AG09309 (cell line): ENCODE results near the gene CCNY.
A peak's percentile ranks its signal among the peaks of the same experiment; 100 is the strongest.

Experiments used
- DNase-seq: peaks from one replicate; pipeline ENCODE4 v3.0.0-alpha.2; 2010; ENCODE audit warnings: low read depth
- H3K4me3 ChIP-seq: 2 replicates; pipeline ENCODE4 v1.5.1; 2011; ENCODE audit warnings: mild to moderate bottlenecking, low read depth, low read length, moderate library complexity; ENCODE audit not compliant: control insufficient read depth
- CTCF ChIP-seq: IDR thresholded peaks from 2 replicates; pipeline ENCODE4 v1.5.1; 2011; ENCODE audit warnings: mild to moderate bottlenecking, low read depth, low read length, inconsistent platforms; ENCODE audit not compliant: insufficient read depth, control insufficient read depth; ENCODE audit errors: missing control alignments

The CCNY gene

GRCh38 chr10:35331894-35332640, 4.2 kb upstream of the CCNY start:
- TF ChIP-seq CTCF = no peak
- no peak overlapping the region for H3K4me3 ChIP-seq
- peak; percentile 67 for DNase-seq

- no peak for TF ChIP-seq CTCF
- no peak for DNase-seq
- H3K4me3 ChIP-seq = no peak overlapping the region
Observed at GRCh38 chr10:35334297-35334696, 2.0 kb upstream of the CCNY start.

GRCh38 chr10:35335133-35336083, 901 bp upstream of the CCNY start:
- no peak for DNase-seq
- peak overlapping the region; percentile 75 for H3K4me3 ChIP-seq
- no peak for TF ChIP-seq CTCF

DNA sequence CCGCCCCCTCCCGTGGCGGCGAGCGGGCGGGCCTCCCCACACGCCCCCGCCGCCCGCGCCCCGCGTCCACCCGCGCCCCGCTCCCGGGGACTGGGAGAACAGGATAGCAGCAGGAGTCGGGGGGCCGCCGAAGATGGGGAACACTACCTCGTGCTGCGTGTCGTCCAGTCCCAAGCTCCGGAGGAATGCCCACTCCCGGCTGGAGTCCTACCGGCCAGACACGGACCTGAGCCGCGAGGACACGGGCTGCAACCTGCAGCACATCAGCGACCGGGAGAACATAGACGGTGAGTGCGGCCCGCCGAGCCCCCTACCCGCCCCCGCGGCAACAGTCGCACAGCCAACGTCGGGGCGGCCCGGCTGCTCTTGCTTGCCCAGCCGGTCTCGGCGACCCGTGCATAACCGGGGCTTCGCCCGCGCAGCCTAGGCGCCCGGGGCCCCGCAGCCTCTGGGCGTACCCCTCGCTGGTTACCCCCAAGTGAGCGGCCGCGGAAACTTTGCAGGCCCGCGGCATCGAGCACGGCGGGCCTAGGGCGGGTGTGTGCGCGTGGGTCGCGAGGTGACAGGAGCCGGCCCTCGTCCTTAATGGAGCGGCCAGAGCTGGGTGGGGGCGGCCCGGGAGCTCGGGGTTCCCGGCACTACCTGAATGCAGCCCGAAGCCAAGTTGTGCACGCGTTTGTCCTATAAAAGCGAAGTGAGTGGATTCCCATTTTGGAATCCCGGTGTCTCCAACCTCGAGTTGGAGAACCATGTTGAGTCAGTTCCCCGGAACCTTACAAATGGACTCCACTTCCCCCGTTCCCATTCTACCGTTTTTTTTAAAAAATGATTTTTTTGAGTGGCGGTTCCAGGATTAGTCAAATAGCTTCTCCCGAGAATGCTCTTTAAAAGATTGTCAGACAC, 863 bp downstream of the CCNY start:
- no peak for TF ChIP-seq CTCF
- no peak for DNase-seq
- H3K4me3 ChIP-seq = peak overlapping the region; percentile 88

- H3K4me3 ChIP-seq = no peak overlapping the region
- DNase-seq = no peak
- TF ChIP-seq CTCF = no peak
Observed at GRCh38 chr10:35339942-35340341, 3.6 kb downstream of the CCNY start.

DNA sequence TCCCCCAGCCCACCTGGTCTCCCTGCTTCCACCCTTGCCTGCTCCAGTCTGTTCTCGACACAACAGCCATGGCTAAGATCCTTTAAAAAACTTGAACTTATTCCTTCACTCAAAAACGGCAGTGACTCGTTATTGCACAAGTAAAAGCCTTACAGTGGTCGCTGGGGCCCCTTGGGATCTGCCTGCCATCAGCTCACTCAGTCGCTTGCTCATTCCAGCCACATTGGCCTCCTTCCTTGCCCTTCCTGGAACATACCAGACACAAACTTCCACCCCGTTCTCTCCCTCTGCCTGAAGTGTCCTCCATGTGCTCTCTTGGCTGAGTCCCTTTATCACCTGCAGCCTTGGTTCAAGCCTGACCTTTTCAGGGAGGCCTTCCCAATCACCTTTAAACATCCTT, 4.7 kb downstream of the CCNY start:
- DNase-seq = no peak
- H3K4me3 ChIP-seq = no peak overlapping the region
- TF ChIP-seq CTCF = no peak
